ENCODE results near the gene ZFAND3.

Gene ZFAND3

GRCh38 chr6:38148606-38149005 lies 329.1 kb downstream of the ZFAND3 start:
- no peak for TF ChIP-seq ZFX (IDR thresholded peaks at IDR 0.05; ENCODE audit: borderline replicate concordance)
- TF ChIP-seq CTCF (IDR thresholded peaks at IDR 0.05) = no peak
- no peak overlapping the region for H3K27ac ChIP-seq

GRCh38 chr6:38149531-38149930 lies 330.0 kb downstream of the ZFAND3 start:
- no peak overlapping the region for H3K27ac ChIP-seq
- TF ChIP-seq ZFX (IDR thresholded peaks at IDR 0.05; ENCODE audit: borderline replicate concordance) (no peak), CTCF (IDR thresholded peaks at IDR 0.05) (no peak)

- no peak overlapping the region for H3K27ac ChIP-seq
- no peak for TF ChIP-seq CTCF (IDR thresholded peaks at IDR 0.05)
- TF ChIP-seq ZFX (IDR thresholded peaks at IDR 0.05; ENCODE audit: borderline replicate concordance) = no peak
These were observed 330.5 kb downstream of the ZFAND3 start for GRCh38 chr6:38150021-38150420.

- TF ChIP-seq ZFX (IDR thresholded peaks at IDR 0.05; ENCODE audit: borderline replicate concordance) (no peak), CTCF (IDR thresholded peaks at IDR 0.05) (no peak)
These were observed 331.3 kb downstream of the ZFAND3 start for GRCh38 chr6:38150681-38151296.

GRCh38 chr6:38151580-38152500 lies 332.3 kb downstream of the ZFAND3 start:
- H3K27ac ChIP-seq = no peak overlapping the region
- TF ChIP-seq CTCF (IDR thresholded peaks at IDR 0.05) = no peak
- no peak for TF ChIP-seq ZFX (IDR thresholded peaks at IDR 0.05; ENCODE audit: borderline replicate concordance)

More at GRCh38 chr6:38150681-38151296, 331.3 kb downstream of the ZFAND3 start:
- no peak overlapping the region for H3K27ac ChIP-seq

GRCh38 chr6:38152620-38153019 lies 333.1 kb downstream of the ZFAND3 start:
- no peak overlapping the region for H3K27ac ChIP-seq
- TF ChIP-seq ZFX (IDR thresholded peaks at IDR 0.05; ENCODE audit: borderline replicate concordance) (no peak), CTCF (IDR thresholded peaks at IDR 0.05) (no peak)
